A673 (cell line): Measurements from ENCODE around the gene CCDC201. TPM values are rescaled to one million over a fixed set of nuclear protein-coding genes. Genes with fewer than 3 reads are reported as not detected.
A peak's percentile ranks its signal among the peaks of the same experiment; 100 is the strongest.

Source experiments
- Bru-seq: library from RNA; stranded (reverse); fragments of 400-500 nt; gene quantifications from one replicate; lab custom pipeline; 2021; lab: Mats Ljungman, UMichigan
- BruChase-seq, 2 experiments: library from RNA; stranded (reverse); fragments of 400-500 nt; gene quantifications; one replicate each; lab custom pipeline; 2021; lab: Mats Ljungman, UMichigan
- BruUV-seq: library from RNA; stranded (reverse); fragments of 400-500 nt; replicated peaks from 2 replicates; lab custom pipeline; 2021; lab: Mats Ljungman, UMichigan
- CTCF ChIA-PET: fragments of 300-600 bp; sonication (Branson Sonifier 250); formaldehyde crosslinking; loops from one replicate; lab custom pipeline; 2022; ENCODE audit warnings: antibody characterized with exemption; lab: Charles Lee
- POLR2A ChIA-PET: fragments of 300-600 bp; sonication (Branson Sonifier 250); formaldehyde crosslinking; loops from one replicate; lab custom pipeline; 2022; ENCODE audit warnings: antibody characterized with exemption; ENCODE audit not compliant: low non-redundant PET; lab: Charles Lee
- DNase-seq: peaks from one replicate; pipeline ENCODE4 v3.0.0-alpha.2; 2015; ENCODE audit warnings: low spot score
- H3K27ac ChIP-seq: fragments of 200-600 bp; sonication (generic); 2 replicates; pipeline ENCODE4 v1.5.1; 2016; ENCODE audit warnings: mixed run types, low read depth, mild to moderate bottlenecking, mixed read lengths, antibody characterized with exemption, low read length; ENCODE audit not compliant: poor library complexity, severe bottlenecking
- H3K27me3 ChIP-seq: fragments of 200-600 bp; sonication (generic); replicated peaks from 2 replicates; pipeline ENCODE4 v1.6.1; 2017; ENCODE audit warnings: mixed run types, low read depth, mild to moderate bottlenecking, mixed read lengths, antibody characterized with exemption, low read length; ENCODE audit not compliant: insufficient read depth, poor library complexity
- H3K36me3 ChIP-seq: fragments of 200-600 bp; sonication (generic); 2 replicates; pipeline ENCODE4 v1.6.1; 2016; ENCODE audit warnings: mixed run types, mild to moderate bottlenecking, mixed read lengths, antibody characterized with exemption, low read length; ENCODE audit not compliant: insufficient read depth, poor library complexity, severe bottlenecking
- H3K4me1 ChIP-seq: fragments of 200-600 bp; sonication (generic); 2 replicates; pipeline ENCODE4 v1.6.1; 2017; ENCODE audit warnings: mixed run types, mild to moderate bottlenecking, mixed read lengths, antibody characterized with exemption, low read length; ENCODE audit not compliant: insufficient read depth, poor library complexity, severe bottlenecking
- H3K4me3 ChIP-seq: fragments of 200-600 bp; sonication (generic); 2 replicates; pipeline ENCODE4 v1.5.1; 2016; ENCODE audit warnings: low read depth, mixed run types, mild to moderate bottlenecking, mixed read lengths, low read length; ENCODE audit not compliant: poor library complexity, severe bottlenecking
- H3K9me3 ChIP-seq: fragments of 200-600 bp; sonication (generic); 2 replicates; pipeline ENCODE4 v1.6.1; 2016; ENCODE audit warnings: mixed run types, low read depth, mild to moderate bottlenecking, mixed read lengths, antibody characterized with exemption, low read length; ENCODE audit not compliant: poor library complexity, severe bottlenecking
- CTCF ChIP-seq: fragments of 300-800, 200-600 bp; sonication (generic); conservative IDR thresholded peaks from 2 replicates; pipeline ENCODE4 v1.5.1; 2017; ENCODE audit warnings: low read depth, mild to moderate bottlenecking, antibody characterized with exemption, low read length, moderate library complexity, mixed read lengths
- EZH2 ChIP-seq: fragments of 200-600 bp; sonication (generic); IDR thresholded peaks from 2 replicates; pipeline ENCODE4 v1.6.1; 2017; ENCODE audit warnings: borderline replicate concordance, low read depth, mild to moderate bottlenecking, mixed read lengths, antibody characterized with exemption, low read length; ENCODE audit not compliant: poor library complexity, severe bottlenecking
- intact Hi-C: fragments of 100-400 bp; cut with micrococcal nuclease; formaldehyde crosslinking; loops from one replicate; pipeline ENCODE4 v1.10.0; 2022; ENCODE audit not compliant: unreplicated experiment
- long read RNA-seq: library from polyadenylated mRNA; stranded (forward); transcript quantifications from one replicate; pipeline ENCODE4 v2.0.0, GENCODE V29; 2022
- total RNA-seq: library from RNA; stranded (reverse); gene quantifications from 2 replicates; pipeline ENCODE4 v1.2.3, GENCODE V29; 2021

Gene CCDC201
- total RNA-seq (not detected in 2 replicates), Bru-seq, nascent RNA (not detected), BruChase-seq, experiment 1, labeled RNA remaining after a 2-hour chase (not detected), BruChase-seq, experiment 2, labeled RNA remaining after a 6-hour chase (not detected)
- long read RNA-seq, result 0 reads

- H3K9me3 ChIP-seq, result no peaks in the 10 kb centered on the region
- no TSS peak for BruUV-seq
- H3K4me1 ChIP-seq, result no peaks in the 10 kb centered on the region
- H3K4me3 ChIP-seq, result no peak within 1 kb of the TSS
- intact Hi-C loops, result no loop called here
- TF ChIP-seq CTCF, result no peak
- no peak for TF ChIP-seq EZH2
- peaks cover 24% of the 10 kb centered on the region for H3K27me3 ChIP-seq
- H3K36me3 ChIP-seq, result no peaks in the 10 kb centered on the region
- H3K27ac ChIP-seq, result no peak within 1 kb of the TSS
- POLR2A ChIA-PET, result no interaction called here
- no peak for DNase-seq
- CTCF ChIA-PET, result no interaction called here
Observed at GRCh38 chr7:45873035-45873354, at the start of gene CCDC201. Gene CCDC201, minus strand, starts transcription at chr7:45873082. Its CDS starts 75 bp downstream, at chr7:45873007.

- no peak overlapping the region for H3K4me3 ChIP-seq
- no peaks in the 10 kb centered on the region for H3K36me3 ChIP-seq
- CTCF ChIA-PET, result interaction anchor here (1.9 kb wide), 1 partner anchor 1179 kb away, joined by 6 read pairs; no protein-coding TSS in a partner anchor
- H3K9me3 ChIP-seq, result no peaks in the 10 kb centered on the region
- H3K27ac ChIP-seq, result no peak overlapping the region
- POLR2A ChIA-PET, result no interaction called here
- intact Hi-C loops, result loop anchor here (2.0 to 10.0 kb wide), 5 partner anchors 430 to 1333 kb away; no protein-coding TSS in a partner anchor
- peaks cover 78% of the 10 kb centered on the region for H3K27me3 ChIP-seq
- TF ChIP-seq CTCF (peak; percentile 75), EZH2 (peak; percentile 74)
- DNase-seq, result peak; percentile 65
- H3K4me1 ChIP-seq, result peaks cover 5% of the 10 kb centered on the region
- BruUV-seq, result no TSS peak
Observed at GRCh38 chr7:45921699-45922519, 49.0 kb upstream of the CCDC201 start.

GRCh38 chr7:45921381-45921698 is 48.5 kb upstream of the CCDC201 start:
- ChIA-PET CTCF (interaction anchor here (0.6 kb wide), 1 partner anchor 1281 kb away, joined by 13 read pairs; no protein-coding TSS in a partner anchor), POLR2A (no interaction called here)
- H3K27ac ChIP-seq, result no peak overlapping the region
- H3K4me3 ChIP-seq, result no peak overlapping the region
- BruUV-seq, result no TSS peak
- H3K36me3 ChIP-seq, result no peaks in the 10 kb centered on the region
- no peaks in the 10 kb centered on the region for H3K9me3 ChIP-seq
- intact Hi-C loops, result loop anchor here (5.0 to 10.0 kb wide), 3 partner anchors 431 to 1333 kb away; no protein-coding TSS in a partner anchor
- peaks cover 84% of the 10 kb centered on the region for H3K27me3 ChIP-seq
- TF ChIP-seq CTCF (no peak), EZH2 (no peak)
- H3K4me1 ChIP-seq, result peaks cover 5% of the 10 kb centered on the region
- DNase-seq, result no peak
